HG03103 (cell line): Measurements from ENCODE around the gene ADPRM.

ENCODE experiments used
- ATAC-seq: cut with Tn5 transposase; IDR thresholded peaks from one replicate; pipeline ENCODE4 v1.9.1; 2021; ENCODE audit warnings: low read depth; ENCODE audit not compliant: unreplicated experiment

The ADPRM gene

DNA sequence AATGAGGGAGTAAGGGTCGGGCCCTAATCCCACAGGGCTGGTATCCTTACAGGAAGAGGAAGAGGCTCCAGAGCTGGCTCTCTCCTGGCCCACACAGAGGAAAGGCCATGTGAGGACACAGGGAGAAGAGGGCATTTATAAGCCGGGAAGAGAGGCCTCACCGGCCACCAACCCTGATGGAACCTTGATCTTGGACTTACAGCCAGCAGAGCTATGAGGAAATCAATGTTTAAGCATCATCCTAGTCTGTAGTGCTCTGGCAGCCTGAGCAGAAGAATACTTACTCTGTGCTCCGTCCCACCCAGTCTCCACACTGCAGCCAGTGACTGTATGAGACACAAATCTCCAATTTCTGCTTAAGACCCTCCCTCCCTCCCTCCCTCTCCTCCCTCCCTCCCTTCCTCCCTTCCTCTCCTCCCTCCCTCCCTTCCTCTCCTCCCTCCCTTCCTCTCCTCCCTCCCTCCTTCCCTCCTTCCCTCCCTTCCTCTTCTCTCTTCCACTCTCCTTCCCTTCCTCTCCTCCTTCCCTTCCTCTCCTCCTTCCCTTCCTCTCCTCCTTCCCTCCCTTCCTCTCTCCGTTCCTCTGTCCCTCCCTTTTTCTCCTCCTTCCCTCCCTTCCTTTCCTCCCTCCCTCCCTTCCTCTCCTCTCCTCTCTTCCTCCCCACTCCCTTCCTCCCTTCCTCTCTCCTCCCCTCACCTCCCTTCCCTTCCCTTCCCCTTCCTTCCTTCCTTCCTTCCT is 41.3 kb downstream of the ADPRM start:
- no peak for ATAC-seq

GRCh38 chr17:10739386-10739785 is 42.0 kb downstream of the ADPRM start:
- no peak for ATAC-seq

- ATAC-seq: no peak
These were observed 44.2 kb downstream of the ADPRM start for GRCh38 chr17:10741416-10742135.

- no peak for ATAC-seq
These were observed 45.0 kb downstream of the ADPRM start for GRCh38 chr17:10742431-10742830.

DNA sequence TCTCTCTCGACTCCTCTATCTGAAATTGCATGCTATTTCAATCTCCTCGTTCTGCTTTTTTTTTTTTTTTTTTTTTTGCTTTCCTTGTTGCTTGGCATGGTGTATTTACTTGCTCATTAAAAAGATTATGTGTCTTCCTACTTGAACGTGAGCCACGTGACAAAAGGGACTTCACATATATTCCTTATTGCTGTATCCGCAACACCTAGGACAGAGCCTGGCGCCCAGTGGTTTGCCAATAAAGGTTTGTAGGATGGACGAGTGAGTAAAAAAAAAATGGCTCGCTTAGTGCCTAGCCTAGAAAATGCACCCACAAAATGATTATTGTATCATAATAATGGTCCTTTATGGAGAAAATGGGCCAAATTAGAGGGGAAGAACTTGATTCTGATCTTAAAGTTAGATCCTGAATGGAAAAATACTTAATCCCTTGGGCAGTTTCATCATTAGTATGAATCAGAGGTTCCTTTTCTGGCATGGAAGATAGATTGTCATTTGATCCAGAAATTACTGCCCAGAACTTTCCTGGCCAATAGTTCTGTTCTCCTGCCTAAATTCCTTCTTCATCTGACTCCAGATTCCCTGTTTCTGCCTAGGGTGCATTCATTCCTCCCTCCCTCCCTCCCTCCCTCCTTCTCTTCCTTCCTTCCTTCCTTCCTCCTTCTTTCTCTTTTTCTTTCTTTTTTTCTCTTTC is 46.1 kb downstream of the ADPRM start:
- ATAC-seq: no peak

DNA sequence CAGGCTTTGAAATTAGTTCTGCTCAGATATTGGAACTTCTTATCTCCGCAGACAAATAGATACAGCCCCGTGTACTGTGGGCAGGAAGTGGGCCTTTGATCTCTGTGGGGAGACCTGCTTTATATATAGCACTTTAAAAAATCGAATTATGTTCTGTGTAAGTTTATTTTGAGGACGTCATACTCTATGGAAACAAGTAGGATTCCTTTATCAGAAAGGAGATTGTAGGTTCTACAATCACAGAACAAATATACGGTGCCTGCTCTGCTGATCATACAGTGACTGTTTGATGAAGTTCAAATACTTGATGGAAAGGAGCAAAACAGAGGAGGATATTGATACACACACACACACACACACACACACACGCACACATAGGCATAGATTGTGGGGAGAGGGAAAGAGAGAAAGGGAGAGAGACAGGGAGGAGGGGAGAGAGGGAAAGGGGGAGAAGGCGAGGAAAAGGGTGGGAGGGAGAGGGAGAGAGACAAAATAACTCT is 47.2 kb downstream of the ADPRM start:
- no peak for ATAC-seq

GRCh38 chr17:10745231-10745630 is 47.8 kb downstream of the ADPRM start:
- ATAC-seq: no peak

GRCh38 chr17:10748531-10749181 is 51.3 kb downstream of the ADPRM start:
- no peak for ATAC-seq

GRCh38 chr17:10750210-10750609 is 52.8 kb downstream of the ADPRM start:
- ATAC-seq: no peak

GRCh38 chr17:10751563-10751962 is 54.2 kb downstream of the ADPRM start:
- ATAC-seq: no peak

- no peak for ATAC-seq
These were observed 55.3 kb downstream of the ADPRM start for GRCh38 chr17:10752696-10753095.

DNA sequence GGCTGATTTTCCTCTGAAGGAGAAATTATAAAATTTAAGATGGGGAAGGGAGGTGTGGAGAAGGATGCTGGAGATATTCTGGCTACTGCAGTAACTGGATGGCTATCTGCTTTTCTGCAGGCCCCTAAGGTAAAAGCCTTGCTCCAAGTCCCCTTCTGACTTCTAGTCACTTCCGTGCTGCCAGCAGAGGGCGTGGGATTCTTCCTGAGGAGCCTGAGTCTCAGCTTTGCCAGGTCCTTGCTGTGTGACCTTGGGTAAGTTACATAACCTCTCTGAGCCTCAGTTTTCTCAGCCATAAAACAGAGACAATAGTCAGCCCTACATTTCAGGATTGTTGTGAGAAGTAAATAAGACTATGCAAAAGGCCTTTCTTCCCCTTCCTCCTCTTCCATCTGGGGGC is 56.7 kb downstream of the ADPRM start:
- no peak for ATAC-seq

- no peak for ATAC-seq
These were observed 57.6 kb downstream of the ADPRM start for GRCh38 chr17:10754861-10755591.

- no peak for ATAC-seq
These were observed 58.3 kb downstream of the ADPRM start for GRCh38 chr17:10755592-10756127.

- ATAC-seq: no peak
These were observed 58.8 kb downstream of the ADPRM start for GRCh38 chr17:10756185-10756584.

- ATAC-seq: no peak
These were observed 59.2 kb downstream of the ADPRM start for GRCh38 chr17:10756619-10757018.

- ATAC-seq: no peak
These were observed 59.7 kb downstream of the ADPRM start for GRCh38 chr17:10757067-10757466.

DNA sequence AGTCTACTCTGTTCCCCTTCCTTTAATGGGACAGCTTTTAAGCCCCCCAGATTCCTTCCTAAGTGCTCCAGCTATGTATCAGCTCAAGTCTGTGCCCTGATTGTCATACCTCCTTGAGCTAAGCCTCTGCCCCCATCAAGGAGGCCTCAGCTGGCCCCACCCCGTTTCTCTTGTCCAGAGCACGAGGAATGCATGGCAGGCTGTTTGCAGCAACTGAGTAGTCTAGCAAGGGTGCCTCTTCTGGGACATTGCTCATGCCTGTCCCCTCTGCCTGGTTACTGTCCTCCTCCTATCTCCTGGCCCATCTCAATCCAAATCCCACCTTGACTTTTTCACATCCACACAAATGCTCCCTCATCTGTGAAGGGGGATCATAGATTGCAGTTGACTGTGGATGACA is 60.3 kb downstream of the ADPRM start:
- no peak for ATAC-seq

DNA sequence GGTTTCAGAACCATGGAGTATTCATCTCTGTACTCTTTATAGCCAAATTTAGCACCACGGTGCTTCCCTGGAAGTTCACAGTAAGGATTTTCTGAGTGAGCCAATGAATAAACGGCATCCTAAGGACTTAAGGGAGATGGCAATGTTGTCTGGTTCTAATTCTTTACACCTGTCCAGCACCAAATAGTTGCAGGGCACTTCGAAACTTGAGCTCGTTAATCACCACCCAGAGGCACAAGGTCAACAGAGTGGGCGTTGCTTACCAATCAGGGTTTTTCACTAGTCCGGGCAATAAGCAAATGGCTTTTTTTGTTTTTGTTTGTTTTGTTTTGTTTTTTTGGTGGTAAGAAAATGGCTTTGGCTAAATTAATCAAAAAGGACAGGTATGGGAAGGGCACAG is 60.7 kb downstream of the ADPRM start:
- no peak for ATAC-seq
